Activated CD4-positive, alpha-beta T cell treated with anti-CD3 and anti-CD28 coated beads, Interleukin-2, Interleukin-6, amounts not matched to agents 100 ng/mL and 50 ng/mL, durations not matched to agents 16 hours and 8 hours (primary cell): Measurements from ENCODE around the gene MLPH.
"Not testable (repeated sequence)": the region's sequence is repeated elsewhere in the genome, so short reads cannot be mapped to it uniquely, and the experiment has no call there.

Experiments used
- DNase-seq: peaks from one replicate; pipeline ENCODE4 v3.0.0-alpha.2; 2020

MLPH gene

GRCh38 chr2:237592425-237592980 is 105.5 kb downstream of the MLPH start:
- DNase-seq = no peak

GRCh38 chr2:237593036-237593435 is 106.0 kb downstream of the MLPH start:
- DNase-seq = no peak

- DNase-seq = no peak
Observed at GRCh38 chr2:237593596-237594320, 106.7 kb downstream of the MLPH start.

DNA sequence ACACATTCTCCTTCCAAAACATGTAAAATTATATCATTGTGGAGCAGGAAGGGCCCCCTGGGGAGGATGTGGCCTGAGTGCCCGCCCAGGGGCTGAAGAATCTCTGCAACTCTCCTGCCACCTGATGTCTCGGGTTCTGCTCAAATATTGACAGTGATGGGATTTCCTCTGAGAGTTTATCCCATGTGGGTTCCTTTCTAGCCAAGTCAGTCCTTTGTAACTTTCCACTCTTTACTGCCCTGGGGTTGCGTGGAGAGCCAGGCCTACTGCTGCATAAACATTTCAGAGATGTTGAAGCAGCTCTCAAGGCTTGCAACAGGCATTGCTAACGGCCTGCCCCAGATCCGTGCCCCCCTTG is 107.4 kb downstream of the MLPH start:
- DNase-seq = no peak

GRCh38 chr2:237595829-237596519 is 108.9 kb downstream of the MLPH start:
- DNase-seq = not testable (repeated sequence)

- DNase-seq = no peak
Observed at GRCh38 chr2:237596520-237597195, 109.6 kb downstream of the MLPH start.

GRCh38 chr2:237597196-237598145 is 110.4 kb downstream of the MLPH start:
- no peak for DNase-seq

- DNase-seq = no peak
Observed at GRCh38 chr2:237598468-237599208, 111.6 kb downstream of the MLPH start.

- no peak for DNase-seq
Observed at GRCh38 chr2:237599465-237600110, 112.5 kb downstream of the MLPH start.

DNA sequence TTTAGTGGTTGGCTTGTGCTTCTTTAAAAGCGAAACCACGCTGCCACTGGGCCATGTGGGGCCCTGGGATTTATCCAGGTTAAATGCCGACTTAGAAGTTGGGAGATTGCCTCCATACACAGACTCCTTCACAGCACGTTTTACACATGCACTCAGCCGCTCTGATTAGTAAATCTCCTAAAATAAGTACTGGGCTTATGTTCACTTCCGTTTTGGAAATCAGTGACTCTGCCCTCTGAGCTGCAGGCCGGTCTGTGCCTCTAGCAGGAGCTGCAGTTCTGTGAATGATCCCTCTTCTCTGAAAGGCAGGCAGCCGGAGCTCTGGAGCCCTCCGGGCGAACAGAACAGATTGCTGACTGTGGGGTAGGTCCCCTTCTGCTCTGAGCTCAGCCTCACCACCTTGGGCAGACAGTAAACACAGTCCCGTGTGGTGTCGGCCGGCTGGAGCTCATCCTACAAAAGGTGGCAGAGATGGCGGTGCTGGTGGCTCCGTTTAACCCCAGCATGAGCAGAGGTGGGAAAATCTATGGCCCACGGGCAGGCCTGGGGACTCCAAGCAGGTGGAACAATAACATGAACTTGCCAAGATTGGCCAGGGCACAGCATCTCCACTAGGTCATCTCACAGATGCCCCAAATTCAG is 113.3 kb downstream of the MLPH start:
- DNase-seq = no peak

GRCh38 chr2:237601453-237602116 is 114.5 kb downstream of the MLPH start:
- no peak for DNase-seq

- no peak for DNase-seq
Observed at GRCh38 chr2:237602409-237602808, 115.4 kb downstream of the MLPH start.

DNA sequence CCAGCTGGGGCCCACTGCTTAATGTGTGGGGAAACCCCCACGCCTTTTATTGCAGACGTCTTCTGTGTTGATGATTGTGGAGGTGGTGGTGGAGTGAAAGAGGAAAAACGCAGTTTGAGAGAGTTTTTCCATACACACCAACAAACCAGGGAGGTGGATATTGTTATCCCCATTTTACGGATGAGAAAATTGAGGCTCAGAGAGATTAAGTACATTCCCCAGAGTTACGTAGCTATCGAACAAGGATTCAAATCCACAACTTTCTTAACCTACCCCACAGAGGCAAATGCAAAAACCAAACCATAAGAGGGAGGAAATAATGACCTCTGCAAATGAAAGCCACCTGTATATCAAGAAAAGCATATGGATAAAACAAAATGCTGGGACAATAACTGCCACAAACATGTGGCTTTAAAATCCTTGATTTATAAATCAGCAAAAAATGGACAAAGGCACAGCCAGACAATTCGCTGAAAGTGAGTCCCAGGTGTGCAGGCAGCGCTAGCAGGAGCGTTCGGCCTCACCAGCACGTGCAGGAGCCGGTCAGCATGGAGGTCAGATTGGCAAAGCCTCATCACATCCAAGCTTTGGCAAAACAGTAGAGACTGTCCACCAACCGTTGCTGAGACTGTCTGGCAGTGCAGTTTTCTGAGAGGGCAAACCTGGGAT is 116.1 kb downstream of the MLPH start:
- no peak for DNase-seq

DNA sequence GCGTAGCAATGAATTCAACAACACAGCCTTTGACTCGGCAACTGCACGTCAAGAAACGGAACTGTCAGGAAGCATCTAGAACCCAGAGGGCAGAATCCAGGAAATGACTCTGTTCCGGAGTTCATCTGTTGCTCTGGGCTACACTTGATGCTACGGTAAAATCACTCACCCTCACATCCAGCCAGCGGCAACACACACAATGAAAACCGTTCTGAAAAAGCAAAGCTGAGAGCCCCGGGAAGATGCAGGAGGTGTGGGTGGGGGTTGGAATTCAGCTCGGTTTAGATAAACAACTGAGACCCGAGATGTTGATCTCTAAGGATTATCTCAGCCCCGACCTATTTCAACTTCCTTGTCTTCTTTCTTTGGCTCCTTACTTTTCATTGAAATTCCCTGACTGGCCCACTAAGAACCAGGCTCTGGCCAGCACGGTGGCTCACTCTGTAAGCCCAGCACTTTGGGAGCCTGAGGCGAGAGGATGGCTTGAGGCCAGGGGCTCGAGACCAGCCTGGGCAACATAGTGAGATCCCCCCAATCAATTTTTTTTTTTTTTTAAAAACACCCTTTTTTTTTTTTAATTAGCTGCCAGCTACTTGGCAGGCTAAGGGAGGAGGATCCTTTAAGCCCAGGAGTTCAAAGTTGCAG is 116.8 kb downstream of the MLPH start:
- DNase-seq = peak; percentile 56

GRCh38 chr2:237604391-237604790 is 117.3 kb downstream of the MLPH start:
- no peak for DNase-seq
